Left renal cortex interstitium (tissue), 4 donors: ENCODE results near the gene ATP2A1. TPM values are rescaled to one million over a fixed set of nuclear protein-coding genes. Genes with fewer than 3 reads are reported as not detected.
"Not testable (repeated sequence)": the region's sequence is repeated elsewhere in the genome, so short reads cannot be mapped to it uniquely, and the experiment has no call there.

Experiments
- DNase-seq, 4 donors: peaks; one replicate each; pipeline ENCODE4 v3.0.0-alpha.2; 2013; ENCODE audit warnings: low read depth in 4 of 4, low spot score in 2 of 4, missing footprints in 1 of 4
- polyA plus RNA-seq, 4 donors: library from polyadenylated mRNA; unstranded; fragments of 120-200 nt; gene quantifications; one replicate each; pipeline ENCODE4 v1.2.1, GENCODE V29; 2013; ENCODE audit not compliant: insufficient read length in 4 of 4

Gene ATP2A1
- polyA plus RNA-seq, 4 donors, result 2.6 to 8.1 (median 4.7) TPM

- DNase-seq, result no peak
These were observed 26.5 kb downstream of the ATP2A1 start for GRCh38 chr16:28904828-28905227.

- no peak for DNase-seq
These were observed 27.0 kb downstream of the ATP2A1 start for GRCh38 chr16:28905229-28905754.

- no peak for DNase-seq
These were observed 27.6 kb downstream of the ATP2A1 start for GRCh38 chr16:28905800-28906372.

- DNase-seq, result no peak
These were observed 32.1 kb downstream of the ATP2A1 start for GRCh38 chr16:28910086-28911031.

GRCh38 chr16:28912558-28912957 is 34.3 kb downstream of the ATP2A1 start:
- no peak for DNase-seq

GRCh38 chr16:28913946-28914724 is 35.8 kb downstream of the ATP2A1 start:
- DNase-seq, result no peak

- DNase-seq, result no peak
These were observed 36.9 kb downstream of the ATP2A1 start for GRCh38 chr16:28915181-28915580.

GRCh38 chr16:28917095-28917494 is 38.8 kb downstream of the ATP2A1 start:
- DNase-seq, result no peak

GRCh38 chr16:28918698-28919097 is 40.4 kb downstream of the ATP2A1 start:
- DNase-seq, result no peak

- no peak for DNase-seq
These were observed 44.9 kb downstream of the ATP2A1 start for GRCh38 chr16:28923231-28923587.

GRCh38 chr16:28923652-28924398 is 45.5 kb downstream of the ATP2A1 start:
- no peak for DNase-seq

GRCh38 chr16:28924399-28924761 is 46.1 kb downstream of the ATP2A1 start:
- DNase-seq, result no peak

GRCh38 chr16:28924762-28925385 is 46.6 kb downstream of the ATP2A1 start, which contains the start of gene RABEP2:
Gene RABEP2, minus strand, starts transcription at chr16:28925238. Its CDS starts 75 bp downstream, at chr16:28925163.
- peak in 3 of 4 donors; percentile 81 to 84 (median 82) for DNase-seq

GRCh38 chr16:28925386-28926228 is 47.3 kb downstream of the ATP2A1 start:
- DNase-seq, result peak; percentile 75 to 81 (median 77)

GRCh38 chr16:28926284-28926683 is 48.0 kb downstream of the ATP2A1 start:
- DNase-seq, result not testable (repeated sequence)

GRCh38 chr16:28927815-28928214 is 49.5 kb downstream of the ATP2A1 start:
- DNase-seq, result no peak

- DNase-seq, result no peak
These were observed 51.9 kb downstream of the ATP2A1 start for GRCh38 chr16:28930203-28930602.

- no peak for DNase-seq
These were observed 52.4 kb downstream of the ATP2A1 start for GRCh38 chr16:28930652-28931051.

- DNase-seq, result no peak
These were observed 53.5 kb downstream of the ATP2A1 start, which contains the start of gene CD19 for GRCh38 chr16:28931801-28932225. Gene CD19, plus strand, starts transcription at chr16:28931971. Its CDS starts 30 bp downstream, at chr16:28932001.
